Skeletal muscle cell (primary cell): Measurements from ENCODE around the gene SCP2.

Experiments used
- DNase-seq: peaks from one replicate; pipeline ENCODE4 v3.0.0-alpha.2; 2010; ENCODE audit warnings: low read depth
- H3K4me3 ChIP-seq: 2 replicates; pipeline ENCODE4 v1.5.1; 2011; ENCODE audit warnings: low read depth, mild to moderate bottlenecking, control low read depth, low read length, moderate library complexity

SCP2 gene

GRCh38 chr1:53089478-53090226, 162.6 kb downstream of the SCP2 start:
- H3K4me3 ChIP-seq, result no peak overlapping the region
- no peak for DNase-seq

DNA sequence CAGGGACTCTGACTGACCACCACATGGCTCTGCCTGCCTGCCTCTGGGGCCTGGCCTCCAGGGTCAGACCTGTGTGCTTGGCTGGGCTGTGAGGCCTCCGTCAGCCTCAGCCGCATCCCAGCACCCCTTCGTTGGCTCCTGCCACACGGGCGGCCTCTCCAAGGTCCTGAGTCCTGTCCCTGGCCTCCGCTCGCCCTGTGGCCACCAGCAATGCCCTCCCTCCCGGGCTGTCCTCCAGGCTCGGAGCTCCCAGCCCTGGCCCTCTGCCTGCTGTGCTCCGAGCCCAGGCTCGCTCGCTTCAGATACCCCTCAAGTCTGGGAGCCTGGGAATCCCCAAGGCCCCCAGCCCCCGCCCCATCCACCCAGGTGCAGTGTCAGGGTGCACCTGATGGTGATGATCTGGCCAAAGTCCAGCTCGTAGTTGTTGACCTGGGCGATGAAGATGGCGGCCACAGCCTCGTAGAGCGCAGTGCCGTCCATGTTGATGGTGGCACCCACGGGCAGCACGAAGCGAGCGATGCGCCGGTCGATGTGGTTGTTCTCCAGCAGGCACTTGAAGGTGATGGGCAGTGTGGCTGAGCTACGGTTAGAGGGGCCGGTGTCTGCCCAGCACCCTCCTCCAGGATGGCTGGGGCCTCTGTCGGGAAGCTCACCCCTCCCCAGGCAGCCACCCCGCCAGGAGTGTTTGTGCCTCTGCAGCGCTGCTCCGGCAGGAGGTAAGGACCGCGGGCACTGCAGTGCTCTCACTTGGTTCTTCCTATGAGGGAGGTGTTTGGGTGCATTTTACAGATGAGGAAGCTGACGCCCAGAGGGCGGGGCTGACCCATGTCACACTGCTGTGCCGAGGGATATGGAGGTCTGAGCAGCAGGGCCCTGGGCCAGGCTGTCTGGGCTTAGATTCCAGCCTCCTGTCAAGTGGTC, 163.4 kb downstream of the SCP2 start:
- no peak for DNase-seq
- no peak overlapping the region for H3K4me3 ChIP-seq

- DNase-seq, result no peak
- H3K4me3 ChIP-seq, result no peak overlapping the region
These were observed 165.0 kb downstream of the SCP2 start for GRCh38 chr1:53091841-53092645.

GRCh38 chr1:53092659-53093450, 165.8 kb downstream of the SCP2 start:
- H3K4me3 ChIP-seq, result no peak overlapping the region
- DNase-seq, result no peak

DNA sequence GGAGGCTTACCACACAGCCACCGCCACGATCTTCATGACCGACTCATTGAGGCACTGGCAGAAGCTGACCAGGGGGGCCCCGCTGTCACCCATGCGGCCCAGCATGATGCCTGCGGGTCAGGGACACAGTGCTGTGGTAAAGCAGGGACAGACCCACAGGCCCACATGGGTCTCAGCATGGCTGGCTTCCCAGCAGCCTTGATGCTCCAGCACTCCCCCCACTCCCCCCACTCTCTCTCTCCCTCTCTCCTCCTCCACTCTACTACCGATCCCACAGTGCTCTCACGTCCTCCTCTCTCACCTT, 166.3 kb downstream of the SCP2 start:
- no peak overlapping the region for H3K4me3 ChIP-seq
- DNase-seq, result no peak

- no peak for DNase-seq
- H3K4me3 ChIP-seq, result no peak overlapping the region
These were observed 166.9 kb downstream of the SCP2 start for GRCh38 chr1:53093778-53094532.

- no peak for DNase-seq
- no peak overlapping the region for H3K4me3 ChIP-seq
These were observed 167.4 kb downstream of the SCP2 start for GRCh38 chr1:53094533-53094919.
